A673 (cell line): ENCODE results near the gene FOXA2.

Source experiments
- CTCF ChIP-seq: fragments of 300-800, 200-600 bp; sonication (generic); conservative IDR thresholded peaks from 2 replicates; pipeline ENCODE4 v1.5.1; 2017; ENCODE audit warnings: low read depth, mild to moderate bottlenecking, antibody characterized with exemption, low read length, moderate library complexity, mixed read lengths
- EZH2 ChIP-seq: fragments of 200-600 bp; sonication (generic); IDR thresholded peaks from 2 replicates; pipeline ENCODE4 v1.6.1; 2017; ENCODE audit warnings: borderline replicate concordance, low read depth, mild to moderate bottlenecking, mixed read lengths, antibody characterized with exemption, low read length; ENCODE audit not compliant: poor library complexity, severe bottlenecking

DNA sequence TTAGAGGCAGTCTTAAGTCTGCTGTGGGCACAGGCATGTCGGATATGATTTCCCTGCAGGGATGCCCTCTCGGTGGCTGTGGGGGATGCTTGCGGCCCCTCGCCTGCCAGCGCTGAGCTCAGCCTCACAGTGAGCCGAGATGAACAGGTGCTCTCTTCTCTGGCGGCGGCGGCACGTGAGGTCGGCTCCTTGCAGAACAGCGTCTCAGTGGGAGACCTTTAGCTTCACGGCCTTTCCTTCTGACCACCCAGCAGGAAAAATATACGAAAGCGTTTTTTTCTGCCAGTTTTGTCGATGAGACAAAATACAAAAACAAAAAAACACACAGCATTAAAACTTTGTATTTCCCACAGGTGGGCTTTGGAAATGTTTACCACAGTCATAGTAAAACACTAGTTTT lies 23.6 kb downstream of the FOXA2 start:
- TF ChIP-seq CTCF (no peak), EZH2 (no peak)
